ENCODE measurements around the gene MRPS12. TPM values are rescaled to one million over a fixed set of nuclear protein-coding genes. Genes with fewer than 3 reads are reported as not detected.

The MRPS12 gene
- total and polyA plus RNA-seq, 2 of the 13 experiments (the other 11 are each of a cell fraction or from before 2014, with no cell fraction given) = 27.5 to 54.8 TPM

DNA sequence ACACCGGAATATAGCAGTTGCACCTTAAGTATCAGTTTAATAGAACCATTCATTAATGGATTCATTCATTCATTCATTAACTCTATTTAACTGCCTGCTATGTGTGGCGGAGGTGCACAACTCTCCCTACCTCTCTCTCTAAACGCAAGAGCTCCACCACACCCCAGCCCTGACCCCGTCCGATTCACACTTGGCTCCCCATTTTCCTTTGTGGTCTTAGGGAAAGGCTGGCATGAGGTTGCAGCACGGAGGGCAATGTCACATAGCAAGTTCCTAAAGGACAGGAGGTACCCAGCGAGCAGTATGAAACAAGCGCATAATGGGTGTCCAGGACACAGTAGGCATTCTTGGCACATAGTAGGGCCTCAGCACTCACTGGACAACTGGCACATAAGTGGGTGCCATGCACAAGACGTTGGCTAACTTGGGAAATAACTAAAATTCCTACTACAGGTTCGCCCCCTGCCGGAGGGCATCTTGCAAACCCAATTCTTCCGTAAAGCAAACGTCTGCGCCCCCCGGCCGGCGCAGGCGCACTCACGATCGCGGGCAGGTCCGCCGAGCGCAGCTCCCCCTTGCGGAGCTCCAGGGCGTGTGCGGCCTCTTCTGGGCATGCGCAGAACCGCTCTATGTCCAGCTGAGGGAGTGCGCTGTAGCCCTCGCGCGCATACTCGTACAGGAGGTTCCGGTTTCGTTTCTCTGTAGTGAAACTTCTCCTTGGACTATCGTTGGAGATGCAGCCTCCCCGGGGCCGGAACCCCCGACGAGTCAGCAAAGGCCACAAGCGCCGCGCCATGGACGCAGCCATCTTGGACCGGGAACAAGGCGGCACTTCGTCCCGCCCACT lies 592 bp upstream of the MRPS12 start, which contains the start of gene SARS2 (continued):
- TF ChIP-seq, protein P1, sequence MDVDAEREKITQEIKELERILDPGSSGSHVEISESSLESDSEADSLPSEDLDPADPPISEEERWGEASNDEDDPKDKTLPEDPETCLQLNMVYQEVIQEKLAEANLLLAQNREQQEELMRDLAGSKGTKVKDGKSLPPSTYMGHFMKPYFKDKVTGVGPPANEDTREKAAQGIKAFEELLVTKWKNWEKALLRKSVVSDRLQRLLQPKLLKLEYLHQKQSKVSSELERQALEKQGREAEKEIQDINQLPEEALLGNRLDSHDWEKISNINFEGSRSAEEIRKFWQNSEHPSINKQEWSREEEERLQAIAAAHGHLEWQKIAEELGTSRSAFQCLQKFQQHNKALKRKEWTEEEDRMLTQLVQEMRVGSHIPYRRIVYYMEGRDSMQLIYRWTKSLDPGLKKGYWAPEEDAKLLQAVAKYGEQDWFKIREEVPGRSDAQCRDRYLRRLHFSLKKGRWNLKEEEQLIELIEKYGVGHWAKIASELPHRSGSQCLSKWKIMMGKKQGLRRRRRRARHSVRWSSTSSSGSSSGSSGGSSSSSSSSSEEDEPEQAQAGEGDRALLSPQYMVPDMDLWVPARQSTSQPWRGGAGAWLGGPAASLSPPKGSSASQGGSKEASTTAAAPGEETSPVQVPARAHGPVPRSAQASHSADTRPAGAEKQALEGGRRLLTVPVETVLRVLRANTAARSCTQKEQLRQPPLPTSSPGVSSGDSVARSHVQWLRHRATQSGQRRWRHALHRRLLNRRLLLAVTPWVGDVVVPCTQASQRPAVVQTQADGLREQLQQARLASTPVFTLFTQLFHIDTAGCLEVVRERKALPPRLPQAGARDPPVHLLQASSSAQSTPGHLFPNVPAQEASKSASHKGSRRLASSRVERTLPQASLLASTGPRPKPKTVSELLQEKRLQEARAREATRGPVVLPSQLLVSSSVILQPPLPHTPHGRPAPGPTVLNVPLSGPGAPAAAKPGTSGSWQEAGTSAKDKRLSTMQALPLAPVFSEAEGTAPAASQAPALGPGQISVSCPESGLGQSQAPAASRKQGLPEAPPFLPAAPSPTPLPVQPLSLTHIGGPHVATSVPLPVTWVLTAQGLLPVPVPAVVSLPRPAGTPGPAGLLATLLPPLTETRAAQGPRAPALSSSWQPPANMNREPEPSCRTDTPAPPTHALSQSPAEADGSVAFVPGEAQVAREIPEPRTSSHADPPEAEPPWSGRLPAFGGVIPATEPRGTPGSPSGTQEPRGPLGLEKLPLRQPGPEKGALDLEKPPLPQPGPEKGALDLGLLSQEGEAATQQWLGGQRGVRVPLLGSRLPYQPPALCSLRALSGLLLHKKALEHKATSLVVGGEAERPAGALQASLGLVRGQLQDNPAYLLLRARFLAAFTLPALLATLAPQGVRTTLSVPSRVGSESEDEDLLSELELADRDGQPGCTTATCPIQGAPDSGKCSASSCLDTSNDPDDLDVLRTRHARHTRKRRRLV (CRISPR knock-in tag; IDR thresholded peaks at IDR 0.05) = no peak
- TF ChIP-seq ZNF749 (CRISPR knock-in tag; IDR thresholded peaks at IDR 0.05; ENCODE audit: borderline replicate concordance) (no peak), ZZZ3 (CRISPR knock-in tag; IDR thresholded peaks at IDR 0.05; ENCODE audit: borderline replicate concordance) (no peak), ZSCAN22 (CRISPR knock-in tag; IDR thresholded peaks at IDR 0.05) (no peak), NFKBIZ (CRISPR knock-in tag; IDR thresholded peaks at IDR 0.05) (no peak), NFYB (CRISPR knock-in tag; IDR thresholded peaks at IDR 0.05) (no peak), CENPT (CRISPR knock-in tag; IDR thresholded peaks at IDR 0.05; ENCODE audit: low read depth) (no peak; the same call in 1 of the 2 replicates), ZNF337 (CRISPR knock-in tag; IDR thresholded peaks at IDR 0.05; ENCODE audit: borderline replicate concordance, low read depth) (peak; percentile 74; the same call in 1 of the 2 replicates), ARNTL (CRISPR knock-in tag; IDR thresholded peaks at IDR 0.05) (no peak), EEA1 (CRISPR knock-in tag; IDR thresholded peaks at IDR 0.05; ENCODE audit: borderline replicate concordance) (peak; percentile 61; the same call in 1 of the 2 replicates), GATAD2A (CRISPR knock-in tag; IDR thresholded peaks at IDR 0.05) (no peak; the same call in none of the 2 replicates), NR2C2 (CRISPR knock-in tag; IDR thresholded peaks at IDR 0.05; ENCODE audit: borderline replicate concordance) (no peak), ZNF264 (CRISPR knock-in tag; IDR thresholded peaks at IDR 0.05) (no peak), MYC (CRISPR knock-in tag; IDR thresholded peaks at IDR 0.05; ENCODE audit: borderline replicate concordance) (peak; percentile 58; the same call in 1 of the 2 replicates), MAFG (CRISPR knock-in tag; IDR thresholded peaks at IDR 0.05) (no peak), GFI1 (CRISPR knock-in tag; IDR thresholded peaks at IDR 0.05; ENCODE audit: borderline replicate concordance) (no peak; the same call in 1 of the 2 replicates)
- TF ChIP-seq, protein P2, sequence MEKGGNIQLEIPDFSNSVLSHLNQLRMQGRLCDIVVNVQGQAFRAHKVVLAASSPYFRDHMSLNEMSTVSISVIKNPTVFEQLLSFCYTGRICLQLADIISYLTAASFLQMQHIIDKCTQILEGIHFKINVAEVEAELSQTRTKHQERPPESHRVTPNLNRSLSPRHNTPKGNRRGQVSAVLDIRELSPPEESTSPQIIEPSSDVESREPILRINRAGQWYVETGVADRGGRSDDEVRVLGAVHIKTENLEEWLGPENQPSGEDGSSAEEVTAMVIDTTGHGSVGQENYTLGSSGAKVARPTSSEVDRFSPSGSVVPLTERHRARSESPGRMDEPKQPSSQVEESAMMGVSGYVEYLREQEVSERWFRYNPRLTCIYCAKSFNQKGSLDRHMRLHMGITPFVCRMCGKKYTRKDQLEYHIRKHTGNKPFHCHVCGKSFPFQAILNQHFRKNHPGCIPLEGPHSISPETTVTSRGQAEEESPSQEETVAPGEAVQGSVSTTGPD (CRISPR knock-in tag; IDR thresholded peaks at IDR 0.05) = no peak
- TF ChIP-seq, protein P3, sequence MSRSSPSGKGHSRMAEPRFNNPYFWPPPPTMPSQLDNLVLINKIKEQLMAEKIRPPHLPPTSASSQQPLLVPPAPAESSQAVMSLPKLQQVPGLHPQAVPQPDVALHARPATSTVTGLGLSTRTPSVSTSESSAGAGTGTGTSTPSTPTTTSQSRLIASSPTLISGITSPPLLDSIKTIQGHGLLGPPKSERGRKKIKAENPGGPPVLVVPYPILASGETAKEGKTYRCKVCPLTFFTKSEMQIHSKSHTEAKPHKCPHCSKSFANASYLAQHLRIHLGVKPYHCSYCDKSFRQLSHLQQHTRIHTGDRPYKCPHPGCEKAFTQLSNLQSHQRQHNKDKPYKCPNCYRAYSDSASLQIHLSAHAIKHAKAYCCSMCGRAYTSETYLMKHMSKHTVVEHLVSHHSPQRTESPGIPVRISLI (CRISPR knock-in tag; IDR thresholded peaks at IDR 0.05; ENCODE audit: borderline replicate concordance) = no peak
